ENCODE measurements around the gene GALR2. TPM values are rescaled to one million over a fixed set of nuclear protein-coding genes. Genes with fewer than 3 reads are reported as not detected.

Gene GALR2
- 0.30 TPM for polyA plus RNA-seq (2013, experiment 1 of 2)
- polyA plus RNA-seq (2013, experiment 2 of 2): 0.32 TPM

DNA sequence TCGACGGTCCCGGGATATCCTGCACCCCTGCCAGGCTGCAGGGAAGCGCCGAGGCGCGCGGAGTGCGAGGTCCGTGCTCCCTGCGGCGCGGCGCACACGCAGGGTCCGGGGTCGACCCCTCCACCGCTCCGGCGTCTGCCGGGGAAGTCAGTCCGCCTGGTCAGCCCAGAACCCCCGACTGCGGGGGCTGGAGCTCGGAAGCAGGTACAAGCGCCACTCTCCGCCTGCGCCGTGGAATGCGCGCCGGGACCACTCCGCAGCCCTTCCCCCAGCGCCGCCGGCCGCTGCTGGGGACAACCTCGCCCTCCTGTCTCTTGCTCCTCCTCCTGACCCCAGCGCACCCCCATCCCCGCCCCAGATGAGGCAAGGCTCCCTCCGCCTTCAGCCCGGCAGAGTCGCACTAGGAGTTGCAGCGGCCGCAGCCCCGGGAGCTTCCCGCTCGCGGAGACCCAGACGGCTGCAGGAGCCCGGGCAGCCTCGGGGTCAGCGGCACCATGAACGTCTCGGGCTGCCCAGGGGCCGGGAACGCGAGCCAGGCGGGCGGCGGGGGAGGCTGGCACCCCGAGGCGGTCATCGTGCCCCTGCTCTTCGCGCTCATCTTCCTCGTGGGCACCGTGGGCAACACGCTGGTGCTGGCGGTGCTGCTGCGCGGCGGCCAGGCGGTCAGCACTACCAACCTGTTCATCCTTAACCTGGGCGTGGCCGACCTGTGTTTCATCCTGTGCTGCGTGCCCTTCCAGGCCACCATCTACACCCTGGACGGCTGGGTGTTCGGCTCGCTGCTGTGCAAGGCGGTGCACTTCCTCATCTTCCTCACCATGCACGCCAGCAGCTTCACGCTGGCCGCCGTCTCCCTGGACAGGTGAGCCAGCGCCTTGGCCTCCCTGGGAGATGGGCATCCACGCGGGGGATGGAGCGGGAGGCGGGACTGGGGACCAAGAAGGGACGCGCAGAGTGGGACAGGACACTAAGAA, at the start of gene GALR2:
Gene GALR2 (plus strand): TSS at position 392 of the 974 bp plus-strand sequence. CDS start 103 bp downstream, at position 495.
- H3K27me3 ChIP-seq (ENCODE audit: insufficient read depth, low read length): peaks cover 66% of the 10 kb centered on the region

DNA sequence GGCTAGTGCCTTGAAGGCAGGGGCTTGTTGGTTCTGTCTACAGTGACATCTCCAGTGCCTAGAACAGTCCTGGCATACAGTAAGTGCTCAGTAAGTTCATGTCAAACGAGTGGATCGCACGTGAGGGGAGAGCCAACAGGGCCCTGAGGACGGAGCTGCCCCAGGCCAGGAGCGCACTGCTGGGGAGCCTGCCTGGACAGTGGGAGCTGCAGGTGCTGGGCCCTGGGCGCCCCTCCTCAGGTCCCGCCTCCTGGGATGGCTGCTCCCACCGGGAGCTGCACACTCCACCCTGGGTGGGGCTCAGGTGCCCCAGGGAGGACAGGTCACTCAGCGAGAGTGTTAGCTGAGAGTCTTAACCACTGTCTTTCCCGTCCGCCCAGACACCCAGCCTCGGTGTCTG, 49.3 kb upstream of the GALR2 start:
- WGBS: 95% methylated on average over 12 of the region's 12 CpGs
- H3K9ac ChIP-seq (ENCODE audit: low read depth, low read length): no peak overlapping the region
- no peaks in the 10 kb centered on the region for H3K36me3 ChIP-seq (ENCODE audit: insufficient read depth, low read length)
- no peak overlapping the region for H3K4me3 ChIP-seq (ENCODE audit: low read length)
- H3K27me3 ChIP-seq (ENCODE audit: insufficient read depth, low read length): no peaks in the 10 kb centered on the region
- no peaks in the 10 kb centered on the region for H3K9me3 ChIP-seq (ENCODE audit: insufficient read depth, low read depth, low read length)
- H3K27ac ChIP-seq (ENCODE audit: low read depth, low read length): no peak overlapping the region
- H3K4me1 ChIP-seq (ENCODE audit: insufficient read depth, low read length): peaks cover 6% of the 10 kb centered on the region; the same call in 1 of the 2 replicates

More for the DNA sequence above, at the start of gene GALR2:
- 0 out of 2 replicates have a peak, but pooled peaks cover 2% of the 10 kb centered on the region for H3K36me3 ChIP-seq (ENCODE audit: insufficient read depth, low read length)
- H3K4me3 ChIP-seq (ENCODE audit: low read length): peak within 1 kb of the TSS; percentile 39
- H3K9ac ChIP-seq (ENCODE audit: low read depth, low read length): no peak within 1 kb of the TSS
- H3K4me1 ChIP-seq (ENCODE audit: insufficient read depth, low read length): peaks cover 10% of the 10 kb centered on the region
- H3K9me3 ChIP-seq (ENCODE audit: insufficient read depth, low read depth, low read length): no peaks in the 10 kb centered on the region
- H3K27ac ChIP-seq (ENCODE audit: low read depth, low read length): no peak within 1 kb of the TSS
- WGBS: 3% methylated on average over 92 of the region's 92 CpGs

GRCh38 chr17:76026714-76027158, 47.8 kb upstream of the GALR2 start:
- no peak overlapping the region for H3K27ac ChIP-seq (ENCODE audit: low read depth, low read length)
- peaks cover 6% of the 10 kb centered on the region; the same call in 1 of the 2 replicates for H3K4me1 ChIP-seq (ENCODE audit: insufficient read depth, low read length)

GRCh38 chr17:76027159-76027839, 47.3 kb upstream of the GALR2 start, which contains the start of gene EVPL:
EVPL (minus strand) TSS chr17:76027306; CDS start chr17:76027198, 108 bp downstream.
- Histone ChIP-seq H3K9ac (ENCODE audit: low read depth, low read length) (no peak within 1 kb of the TSS), H3K4me3 (ENCODE audit: low read length) (no peak within 1 kb of the TSS), H3K27me3 (ENCODE audit: insufficient read depth, low read length) (no peaks in the 10 kb centered on the region), H3K9me3 (ENCODE audit: insufficient read depth, low read depth, low read length) (no peaks in the 10 kb centered on the region), H3K36me3 (ENCODE audit: insufficient read depth, low read length) (no peaks in the 10 kb centered on the region), H3K4me1 (ENCODE audit: insufficient read depth, low read length) (peaks cover 6% of the 10 kb centered on the region; the same call in 1 of the 2 replicates), H3K27ac (ENCODE audit: low read depth, low read length) (no peak within 1 kb of the TSS)
- 86% methylated on average over 24 of the region's 24 CpGs for WGBS

More at GRCh38 chr17:76026714-76027158, 47.8 kb upstream of the GALR2 start:
- 92% methylated on average over 15 of the region's 15 CpGs for WGBS
- Histone ChIP-seq H3K36me3 (ENCODE audit: insufficient read depth, low read length) (no peaks in the 10 kb centered on the region), H3K4me3 (ENCODE audit: low read length) (no peak overlapping the region), H3K27me3 (ENCODE audit: insufficient read depth, low read length) (no peaks in the 10 kb centered on the region), H3K9ac (ENCODE audit: low read depth, low read length) (no peak overlapping the region), H3K9me3 (ENCODE audit: insufficient read depth, low read depth, low read length) (no peaks in the 10 kb centered on the region)

DNA sequence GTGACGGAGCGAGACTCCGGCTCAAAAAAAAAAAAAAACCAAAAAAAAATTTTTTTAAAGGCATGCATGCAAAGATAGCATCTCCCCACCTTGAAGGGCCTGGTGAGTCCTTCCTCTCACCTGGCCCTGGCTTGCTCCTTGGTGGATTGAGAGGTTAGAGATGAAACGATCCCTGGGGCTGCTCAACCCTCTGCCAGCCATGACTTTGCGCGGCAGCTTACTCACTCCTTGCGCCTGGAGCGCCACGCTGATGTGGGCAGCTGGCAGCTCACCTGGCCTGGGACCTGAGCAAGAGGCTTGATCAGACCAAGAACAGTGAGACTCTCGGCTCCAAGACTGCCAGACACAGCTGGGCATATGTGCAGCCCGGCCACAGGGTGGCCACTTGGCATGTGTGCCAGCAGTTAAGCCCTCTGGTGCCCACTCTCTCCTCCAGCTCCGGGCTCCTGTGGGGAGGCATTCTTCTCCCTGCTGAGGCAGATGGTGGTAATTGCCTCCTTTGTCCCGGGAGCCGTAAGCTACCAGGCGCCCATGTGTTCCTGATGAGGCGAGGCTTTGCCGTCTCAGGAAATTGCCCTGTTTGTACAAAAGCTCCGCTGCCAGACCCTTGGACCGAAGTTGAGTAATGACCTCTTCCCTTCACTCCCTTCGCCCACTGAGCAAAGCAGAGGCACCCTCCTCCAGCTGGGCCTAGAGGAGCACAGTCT, 42.4 kb upstream of the GALR2 start:
- Histone ChIP-seq H3K27ac (ENCODE audit: low read depth, low read length) (no peak overlapping the region), H3K9ac (ENCODE audit: low read depth, low read length) (no peak overlapping the region), H3K36me3 (ENCODE audit: insufficient read depth, low read length) (no peaks in the 10 kb centered on the region), H3K27me3 (ENCODE audit: insufficient read depth, low read length) (no peaks in the 10 kb centered on the region), H3K9me3 (ENCODE audit: insufficient read depth, low read depth, low read length) (no peaks in the 10 kb centered on the region), H3K4me3 (ENCODE audit: low read length) (no peak overlapping the region), H3K4me1 (ENCODE audit: insufficient read depth, low read length) (peaks cover 14% of the 10 kb centered on the region)
- 94% methylated on average over 20 of the region's 20 CpGs for WGBS

DNA sequence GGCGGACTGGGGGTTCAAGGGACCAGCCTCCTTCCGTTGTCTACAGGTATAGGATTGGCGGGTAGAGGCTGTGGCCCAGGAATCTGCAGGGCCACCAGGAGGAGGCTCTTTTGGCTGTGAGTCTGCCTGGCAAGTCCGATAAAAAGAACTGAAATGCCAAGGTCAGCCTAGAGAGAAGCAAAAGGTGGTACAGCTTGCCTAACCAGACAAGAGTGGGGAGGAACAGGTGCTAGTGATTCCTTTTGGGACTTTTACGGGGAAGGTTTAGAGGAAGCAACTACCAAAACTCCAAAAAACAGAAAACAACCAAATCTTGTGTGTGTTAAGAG, 41.8 kb upstream of the GALR2 start:
- H3K36me3 ChIP-seq (ENCODE audit: insufficient read depth, low read length): no peaks in the 10 kb centered on the region
- no peaks in the 10 kb centered on the region for H3K9me3 ChIP-seq (ENCODE audit: insufficient read depth, low read depth, low read length)
- no peak overlapping the region for H3K27ac ChIP-seq (ENCODE audit: low read depth, low read length)
- no peak overlapping the region for H3K4me3 ChIP-seq (ENCODE audit: low read length)
- no peaks in the 10 kb centered on the region for H3K27me3 ChIP-seq (ENCODE audit: insufficient read depth, low read length)
- 94% methylated on average over 4 of the region's 5 CpGs for WGBS
- H3K4me1 ChIP-seq (ENCODE audit: insufficient read depth, low read length): peaks cover 14% of the 10 kb centered on the region
- no peak overlapping the region for H3K9ac ChIP-seq (ENCODE audit: low read depth, low read length)

DNA sequence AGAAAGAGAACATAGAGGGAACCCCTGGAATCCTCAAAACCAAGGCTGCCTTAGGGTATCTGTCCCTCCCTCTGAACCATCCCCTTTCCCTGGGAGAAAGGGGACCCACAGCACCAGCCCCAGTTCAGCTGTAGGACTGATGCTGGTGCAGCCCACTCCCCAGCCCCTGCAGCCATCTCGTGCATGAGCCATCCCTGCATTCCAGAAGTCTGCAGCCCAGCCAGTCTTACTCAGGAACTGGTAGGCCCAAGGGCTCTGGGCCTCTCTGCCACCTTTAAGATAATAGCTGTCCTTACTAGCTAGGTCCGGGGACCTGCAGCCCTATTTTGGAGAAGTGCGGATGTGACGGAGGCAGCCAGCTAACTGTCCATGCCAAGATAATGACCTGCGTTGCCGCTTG, 41.4 kb upstream of the GALR2 start:
- no peaks in the 10 kb centered on the region for H3K9me3 ChIP-seq (ENCODE audit: insufficient read depth, low read depth, low read length)
- H3K9ac ChIP-seq (ENCODE audit: low read depth, low read length): no peak overlapping the region
- WGBS: 94% methylated on average over 6 of the region's 6 CpGs
- no peak overlapping the region for H3K4me3 ChIP-seq (ENCODE audit: low read length)
- H3K27me3 ChIP-seq (ENCODE audit: insufficient read depth, low read length): no peaks in the 10 kb centered on the region
- H3K27ac ChIP-seq (ENCODE audit: low read depth, low read length): no peak overlapping the region
- H3K4me1 ChIP-seq (ENCODE audit: insufficient read depth, low read length): peaks cover 14% of the 10 kb centered on the region
- peaks cover 1% of the 10 kb centered on the region; the same call in 1 of the 2 replicates for H3K36me3 ChIP-seq (ENCODE audit: insufficient read depth, low read length)

GRCh38 chr17:76034428-76035350, 39.9 kb upstream of the GALR2 start:
- Histone ChIP-seq H3K9ac (ENCODE audit: low read depth, low read length) (no peak overlapping the region), H3K36me3 (ENCODE audit: insufficient read depth, low read length) (peaks cover 17% of the 10 kb centered on the region), H3K27ac (ENCODE audit: low read depth, low read length) (no peak overlapping the region), H3K27me3 (ENCODE audit: insufficient read depth, low read length) (no peaks in the 10 kb centered on the region), H3K4me3 (ENCODE audit: low read length) (no peak overlapping the region), H3K9me3 (ENCODE audit: insufficient read depth, low read depth, low read length) (no peaks in the 10 kb centered on the region), H3K4me1 (ENCODE audit: insufficient read depth, low read length) (peaks cover 13% of the 10 kb centered on the region)
- WGBS: 94% methylated on average over 13 of the region's 13 CpGs

- no peak overlapping the region for H3K9ac ChIP-seq (ENCODE audit: low read depth, low read length)
- 0 out of 2 replicates have a peak overlapping the region, but pooled peaks have one; percentile 26 for H3K27ac ChIP-seq (ENCODE audit: low read depth, low read length)
- no peak overlapping the region for H3K4me3 ChIP-seq (ENCODE audit: low read length)
- WGBS: 68% methylated on average over 22 of the region's 22 CpGs
- H3K27me3 ChIP-seq (ENCODE audit: insufficient read depth, low read length): no peaks in the 10 kb centered on the region
- peaks cover 37% of the 10 kb centered on the region for H3K36me3 ChIP-seq (ENCODE audit: insufficient read depth, low read length)
- no peaks in the 10 kb centered on the region for H3K9me3 ChIP-seq (ENCODE audit: insufficient read depth, low read depth, low read length)
- peaks cover 25% of the 10 kb centered on the region for H3K4me1 ChIP-seq (ENCODE audit: insufficient read depth, low read length)
These were observed 37.9 kb upstream of the GALR2 start for GRCh38 chr17:76036497-76037261.

All from HUES64 (cell line).